ENCODE results near the gene TMEM37.

The TMEM37 gene

DNA sequence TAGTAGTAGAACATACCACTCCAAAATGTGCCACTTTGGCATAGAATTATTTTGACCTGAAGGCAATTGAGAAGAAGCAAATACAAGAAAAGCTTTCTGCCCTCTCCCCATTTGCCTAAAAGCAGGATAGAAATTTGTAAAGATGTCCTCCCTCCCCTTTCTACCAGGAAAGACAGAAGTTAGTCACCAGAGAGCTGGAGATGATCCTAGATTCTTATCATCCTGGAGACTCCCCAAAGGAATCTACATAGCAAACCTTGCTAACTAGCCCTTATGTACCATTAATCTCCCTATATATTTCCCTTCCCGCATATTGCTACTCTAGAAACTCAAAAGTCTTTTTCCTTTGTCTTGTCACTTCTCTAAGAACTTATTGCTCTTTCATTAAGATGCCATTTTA, 12.6 kb upstream of the TMEM37 start:
- DNase-seq: no peak

DNA sequence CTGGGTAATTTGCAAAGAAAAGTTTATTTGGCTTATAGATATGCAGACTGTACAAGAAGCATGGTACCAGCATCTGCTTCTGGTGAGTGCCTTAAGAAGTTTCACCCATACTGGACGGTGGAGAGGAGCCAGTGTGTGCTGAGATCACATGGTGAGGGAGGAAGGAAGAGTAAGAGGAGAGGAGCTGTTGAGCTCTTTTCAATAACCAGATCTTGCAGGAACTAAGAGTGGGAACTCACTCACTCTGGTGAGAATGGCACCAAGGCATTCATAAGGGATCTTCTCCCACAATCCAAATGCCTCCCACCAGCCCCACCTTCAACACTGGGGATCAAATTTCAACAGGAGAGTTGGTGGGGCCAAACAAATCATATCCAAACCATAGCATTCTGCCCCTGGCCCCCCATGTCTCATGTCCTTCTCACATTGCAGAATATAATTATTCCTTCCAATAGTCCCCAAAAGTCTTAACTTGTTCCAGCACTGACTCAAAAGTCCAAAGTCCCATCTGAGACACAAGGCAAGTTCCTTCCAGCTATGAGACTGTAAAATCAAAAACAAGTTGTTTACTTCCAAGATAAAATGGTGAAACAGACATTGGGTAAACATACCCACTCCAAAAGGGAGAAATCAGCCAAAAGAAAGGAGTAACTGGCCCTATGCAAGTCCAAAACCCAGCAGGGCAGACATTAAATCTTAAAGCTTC, 11.7 kb upstream of the TMEM37 start:
- no peak for DNase-seq

DNA sequence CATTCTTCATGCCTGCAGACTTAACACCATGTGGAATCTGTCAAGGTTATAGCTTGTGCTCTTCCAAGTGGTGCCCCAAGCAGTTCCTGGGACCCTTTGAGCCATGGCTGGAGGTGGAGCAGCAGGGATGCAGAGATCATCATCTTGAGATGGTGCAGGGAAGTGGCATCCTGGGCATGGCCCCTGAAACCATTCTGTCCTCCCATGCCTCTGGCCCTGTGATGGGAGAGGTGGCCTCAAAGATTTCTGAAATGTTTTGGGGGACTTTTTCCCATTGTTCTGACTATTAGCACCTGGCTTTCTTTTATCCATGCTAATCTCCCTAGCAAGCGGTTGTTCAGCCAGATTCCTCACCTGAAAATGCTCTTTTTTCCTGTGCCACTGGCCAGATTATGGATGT, 10.3 kb upstream of the TMEM37 start:
- DNase-seq: no peak

DNA sequence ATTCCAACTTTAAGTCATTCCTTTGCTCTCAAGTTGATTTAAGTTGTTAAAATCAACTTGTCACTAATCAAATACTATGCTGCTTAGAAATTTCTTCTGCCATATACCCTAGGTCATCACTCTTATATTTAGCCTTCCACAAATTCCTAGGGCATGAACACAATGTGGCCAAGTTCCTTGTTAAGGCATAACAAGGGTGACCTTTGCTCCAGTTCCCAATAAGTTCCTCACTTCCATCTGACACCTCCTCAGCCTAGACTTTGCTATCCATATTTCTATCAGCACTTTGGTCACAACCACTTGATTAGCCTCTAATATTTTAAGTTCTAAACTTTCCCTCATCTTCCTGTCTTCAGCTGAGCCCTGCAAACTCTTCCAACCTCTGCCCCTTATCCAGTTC, 9.9 kb upstream of the TMEM37 start:
- no peak for DNase-seq

DNA sequence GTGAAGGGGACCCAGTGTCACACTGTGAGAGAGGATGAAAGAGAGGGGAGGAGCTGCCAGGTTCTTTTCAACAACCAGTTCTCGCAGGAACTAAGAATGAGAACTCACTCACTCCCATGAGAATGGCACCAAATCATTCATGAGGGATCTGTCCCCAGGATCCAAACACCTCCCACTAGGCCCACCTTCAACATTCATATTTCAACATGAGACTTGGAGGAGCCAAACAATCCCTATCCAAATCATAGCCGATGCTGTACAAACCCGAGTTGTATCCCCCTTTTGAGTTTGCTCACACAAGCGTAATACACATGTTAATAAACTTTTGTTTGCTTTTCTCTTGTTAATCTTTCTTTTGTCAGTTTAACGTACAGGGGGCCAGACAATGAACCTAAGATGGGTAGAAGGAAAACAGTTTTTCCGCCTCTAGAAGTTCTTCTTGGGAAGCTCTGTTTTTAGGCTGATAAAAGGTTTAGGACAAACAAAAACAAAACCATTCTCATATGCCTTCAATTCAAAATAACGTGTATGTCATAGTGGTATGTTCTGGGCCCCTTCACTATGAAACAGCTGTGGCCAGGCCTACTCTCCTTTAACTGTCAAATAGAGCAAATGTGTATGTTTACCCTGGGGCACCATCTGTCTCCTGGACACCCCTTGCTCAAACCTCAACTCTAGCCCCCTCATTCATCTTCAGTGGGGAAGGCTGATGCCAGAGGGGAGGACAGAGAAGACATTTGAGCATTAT, 9.1 kb upstream of the TMEM37 start:
- DNase-seq: no peak

DNA sequence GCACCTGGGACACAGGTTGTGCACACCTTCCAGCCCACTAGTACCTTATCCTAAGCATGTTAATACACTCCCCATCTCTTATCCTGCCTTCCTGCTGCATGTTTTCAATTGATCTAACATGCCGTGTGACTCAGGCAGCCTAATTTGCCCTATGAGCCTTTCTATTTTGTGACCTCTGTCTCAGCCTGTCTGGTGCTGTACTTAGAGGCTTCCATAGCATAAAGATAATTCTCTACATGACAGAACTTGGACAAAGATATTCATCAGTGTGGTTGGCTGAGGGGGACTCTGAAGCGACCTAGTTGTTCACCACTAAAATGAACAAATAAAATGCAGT, 8.6 kb upstream of the TMEM37 start:
- no peak for DNase-seq

DNA sequence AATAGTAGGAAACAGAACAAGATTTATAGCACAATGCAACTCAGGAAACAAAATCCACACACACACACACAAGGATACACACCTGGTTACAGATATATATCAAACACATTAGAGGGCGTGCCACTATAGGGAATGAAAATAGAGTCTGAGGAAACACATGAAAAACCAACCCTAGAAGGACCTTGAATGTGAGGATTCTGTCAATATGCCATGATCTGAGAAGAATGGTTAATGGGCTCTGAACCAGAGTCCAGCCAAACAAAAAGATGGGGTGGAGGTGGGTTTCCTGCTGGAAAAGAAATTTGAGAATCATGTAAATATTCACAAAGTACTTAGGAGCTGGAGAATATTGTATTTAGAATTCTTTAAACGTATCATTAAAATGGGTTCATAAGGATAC, 7.8 kb upstream of the TMEM37 start:
- DNase-seq: no peak

DNA sequence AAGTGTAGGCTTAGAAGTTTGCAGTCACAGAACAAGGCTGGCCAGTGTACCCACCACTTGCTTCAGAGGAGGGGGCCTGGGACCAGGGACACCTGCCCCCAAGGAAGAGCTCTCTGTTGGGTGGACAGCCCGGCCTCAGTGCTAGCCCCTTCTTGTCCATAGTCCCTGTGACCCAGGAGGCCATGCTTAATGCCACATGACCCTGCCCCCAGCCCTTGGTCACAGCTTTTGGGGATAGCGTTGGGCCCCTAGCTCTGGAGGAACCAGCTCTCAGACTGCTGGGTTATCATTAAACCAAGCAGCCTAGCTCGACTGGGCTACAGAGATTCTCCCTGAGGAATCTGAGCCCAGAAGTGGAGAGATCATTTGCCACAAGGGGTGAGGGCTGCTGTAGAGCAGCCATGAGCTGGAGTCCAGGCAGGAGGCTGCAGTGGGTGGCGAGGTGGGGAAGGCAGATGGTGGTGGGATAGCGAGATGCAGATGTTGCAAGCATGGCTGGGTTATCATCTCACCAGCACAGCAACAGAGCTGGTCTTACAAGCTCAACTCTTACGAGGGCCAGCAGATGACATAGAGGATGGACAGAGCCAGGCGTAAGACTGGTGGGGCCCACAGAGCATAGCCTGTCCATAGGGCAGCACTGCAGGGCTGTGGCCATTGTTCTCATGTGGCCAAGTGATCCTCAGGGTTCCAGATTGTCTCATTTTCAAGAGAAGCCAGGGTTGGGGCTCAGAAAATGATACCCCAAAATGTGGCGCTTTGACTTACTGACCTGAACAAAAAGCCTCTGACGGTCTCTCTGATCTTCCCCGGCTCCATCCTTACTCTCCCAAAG, 7.2 kb upstream of the TMEM37 start:
- no peak for DNase-seq

DNA sequence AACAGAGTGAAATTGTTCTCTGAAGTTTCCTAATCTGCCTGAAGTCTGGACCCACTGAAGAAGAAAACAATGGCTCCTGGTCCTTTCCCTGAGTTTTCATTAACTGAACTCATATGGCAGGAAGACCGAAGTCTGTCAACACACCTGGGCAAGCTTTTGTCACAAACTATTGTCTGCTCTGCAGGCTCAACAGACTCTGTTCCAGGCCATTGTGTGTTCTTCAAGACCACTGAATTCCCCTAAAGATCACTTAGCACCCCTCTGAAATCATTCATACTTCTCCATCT, 6.6 kb upstream of the TMEM37 start:
- DNase-seq: no peak

DNA sequence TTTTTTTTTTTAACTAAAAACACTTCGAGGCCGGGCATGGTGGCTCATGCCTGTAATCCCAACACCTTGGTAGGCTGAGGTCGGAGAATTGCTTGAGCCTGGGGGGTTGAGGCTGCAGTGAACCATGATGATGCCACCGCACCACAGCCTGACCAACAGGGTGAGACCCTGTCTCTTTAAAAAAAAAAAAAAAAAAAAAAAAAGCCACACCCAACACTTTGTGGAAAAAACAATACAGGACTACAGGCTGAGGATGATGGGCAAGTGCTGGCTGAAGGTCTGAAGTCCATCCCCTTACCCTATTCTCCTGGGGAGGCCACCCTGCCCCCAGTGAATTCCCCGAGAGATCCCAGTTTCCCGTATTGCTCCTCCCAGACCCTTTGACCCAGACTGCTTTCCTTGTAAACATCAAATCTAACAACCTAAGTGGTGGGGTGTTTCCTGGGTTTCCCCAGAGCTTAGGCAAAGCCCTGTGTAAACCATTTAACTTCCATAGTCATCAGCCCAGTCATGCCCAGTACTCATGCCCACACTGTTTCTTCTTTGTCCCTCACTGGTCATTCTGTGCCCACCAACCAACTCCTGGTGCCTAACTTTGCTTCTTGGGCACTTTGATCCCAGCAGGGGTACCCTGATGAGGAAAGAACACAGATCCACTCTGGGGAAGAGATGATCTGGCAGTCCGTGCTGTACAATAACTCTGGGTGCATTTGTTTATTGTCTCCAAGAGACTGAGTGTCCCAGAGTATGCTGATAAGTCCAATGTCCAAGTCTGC, 5.8 kb upstream of the TMEM37 start:
- no peak for DNase-seq

DNA sequence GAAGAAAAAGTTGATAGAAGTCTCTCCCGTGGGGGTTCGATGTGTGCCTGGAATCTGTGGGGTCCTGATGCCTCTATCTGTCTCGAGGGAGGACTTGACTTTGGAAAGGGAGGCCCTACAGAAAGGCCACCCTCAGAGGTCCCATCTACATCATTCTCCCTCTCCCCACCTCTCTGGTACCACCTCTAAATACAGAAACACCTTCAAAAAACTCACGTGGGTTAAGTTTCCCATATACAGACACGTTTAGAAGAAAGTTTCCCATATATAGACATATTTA, 5.3 kb upstream of the TMEM37 start:
- no peak for DNase-seq

DNA sequence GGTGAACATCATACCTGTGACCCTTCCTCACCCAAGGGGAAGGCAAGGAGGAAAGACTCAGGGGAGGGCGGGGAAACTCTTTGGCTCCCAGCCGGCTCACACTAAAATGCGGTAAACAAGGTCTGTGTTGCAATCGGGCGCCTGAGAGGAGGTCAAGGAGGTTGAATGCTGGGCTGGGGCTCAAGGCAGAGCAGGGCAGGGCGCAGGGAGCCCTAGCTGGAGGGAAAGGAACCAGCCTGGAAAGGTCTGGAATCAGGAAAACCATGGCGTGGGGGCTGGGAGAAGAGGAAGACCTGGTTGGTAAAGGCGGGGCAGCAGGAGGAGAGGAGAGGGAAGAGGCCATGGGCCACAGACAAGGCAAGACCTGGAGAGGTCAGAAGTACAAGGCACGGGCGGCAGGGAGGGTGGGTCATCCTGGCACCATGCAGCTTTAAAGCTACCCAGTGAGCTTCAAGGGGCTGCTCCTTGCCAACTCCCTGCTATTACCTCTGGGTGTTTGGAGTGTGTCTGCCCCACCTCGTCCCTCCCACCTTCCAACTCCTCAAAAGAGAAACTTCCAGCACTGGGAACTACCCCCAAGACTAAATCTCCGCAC, 4.8 kb upstream of the TMEM37 start:
- peak; percentile 17 for DNase-seq

DNA sequence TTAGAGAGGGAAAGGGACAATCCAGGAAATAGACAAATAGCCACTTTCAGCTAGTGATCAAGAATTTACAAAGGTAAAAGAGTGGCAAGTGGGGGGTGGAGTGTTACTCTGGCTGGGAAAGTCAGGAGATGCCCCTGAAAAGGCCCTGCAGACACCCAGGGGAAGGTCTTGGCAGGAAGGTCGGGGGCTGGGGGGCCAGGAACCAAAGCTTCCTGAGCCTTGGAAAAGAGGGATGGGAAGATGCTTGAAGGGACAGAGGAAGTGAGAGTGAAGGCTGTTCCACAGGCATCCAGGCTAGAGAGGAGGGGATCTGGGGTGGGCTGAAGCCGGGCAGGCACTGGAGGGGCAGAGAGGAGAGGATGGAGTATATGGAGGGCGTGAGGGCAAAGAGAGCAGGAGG, 3.9 kb upstream of the TMEM37 start:
- no peak for DNase-seq

DNA sequence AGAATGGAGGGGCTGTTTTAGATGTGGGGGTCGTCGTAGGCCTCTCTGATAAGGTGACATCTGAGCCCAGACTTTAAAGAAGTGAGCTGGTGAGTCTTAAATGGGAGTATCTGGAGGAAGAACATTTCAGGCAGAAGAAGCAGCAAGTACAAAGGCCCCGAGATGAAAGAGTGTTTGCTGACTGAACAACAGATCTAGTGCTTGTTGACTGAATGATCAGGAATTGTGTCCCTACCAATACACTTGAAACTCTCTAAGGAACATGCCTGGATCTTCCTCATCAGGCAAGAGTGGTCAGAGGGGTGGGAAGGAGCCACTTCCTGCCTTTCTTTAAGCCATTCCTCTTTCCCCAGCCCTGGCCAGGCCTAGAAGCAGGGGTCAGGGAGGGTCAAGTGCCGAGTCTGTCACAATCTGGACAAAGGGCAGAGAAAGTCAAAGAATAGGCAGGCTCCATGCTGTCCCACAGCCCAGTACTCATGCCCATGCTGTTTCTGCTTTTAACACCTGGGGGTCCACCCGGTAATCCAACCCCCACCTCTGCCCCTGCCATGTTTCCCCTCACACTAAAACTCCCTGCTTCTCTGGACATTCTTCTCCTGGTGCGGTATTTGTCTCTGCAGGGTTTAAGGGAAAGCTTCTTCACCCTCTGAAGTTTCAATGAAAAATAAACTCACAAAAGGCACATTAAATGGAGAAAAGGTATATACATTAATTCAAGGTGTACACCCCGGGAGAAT, 3.0 kb upstream of the TMEM37 start:
- DNase-seq: no peak

DNA sequence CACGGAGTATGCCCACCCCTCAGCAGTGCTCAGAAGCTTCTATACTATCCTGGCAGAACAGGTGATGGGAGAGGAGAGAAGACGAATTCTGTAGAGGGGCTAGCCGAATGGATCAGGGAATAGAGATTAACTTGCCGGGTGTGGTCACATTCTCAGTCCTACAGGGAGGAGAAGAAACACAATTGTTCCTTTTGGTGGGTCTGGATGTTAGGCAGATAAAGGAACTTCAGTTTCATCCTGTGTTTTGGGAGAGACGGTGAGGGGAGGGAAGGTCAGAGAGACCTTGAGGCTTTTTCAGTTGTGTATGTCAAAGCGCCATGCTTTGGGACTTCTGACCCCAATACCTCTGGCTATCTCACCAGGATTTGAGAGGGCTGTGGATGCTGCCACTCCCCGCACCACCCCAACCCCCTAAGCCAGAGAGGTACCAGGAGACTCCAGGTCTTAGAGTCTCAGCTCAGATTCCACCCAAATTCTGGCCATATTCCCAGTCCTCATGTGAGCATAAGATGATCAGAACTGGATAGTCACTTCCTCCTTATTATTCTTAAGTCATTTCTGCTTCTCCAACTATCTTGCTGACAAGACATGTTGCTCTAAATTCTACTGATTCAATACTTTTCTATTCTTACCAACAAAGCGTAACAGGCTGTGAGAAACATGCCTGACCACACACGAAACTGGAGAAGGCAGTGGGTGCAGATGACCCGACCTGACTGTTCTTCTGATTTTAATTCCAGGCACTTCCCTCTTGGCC, 2.3 kb upstream of the TMEM37 start:
- no peak for DNase-seq

DNA sequence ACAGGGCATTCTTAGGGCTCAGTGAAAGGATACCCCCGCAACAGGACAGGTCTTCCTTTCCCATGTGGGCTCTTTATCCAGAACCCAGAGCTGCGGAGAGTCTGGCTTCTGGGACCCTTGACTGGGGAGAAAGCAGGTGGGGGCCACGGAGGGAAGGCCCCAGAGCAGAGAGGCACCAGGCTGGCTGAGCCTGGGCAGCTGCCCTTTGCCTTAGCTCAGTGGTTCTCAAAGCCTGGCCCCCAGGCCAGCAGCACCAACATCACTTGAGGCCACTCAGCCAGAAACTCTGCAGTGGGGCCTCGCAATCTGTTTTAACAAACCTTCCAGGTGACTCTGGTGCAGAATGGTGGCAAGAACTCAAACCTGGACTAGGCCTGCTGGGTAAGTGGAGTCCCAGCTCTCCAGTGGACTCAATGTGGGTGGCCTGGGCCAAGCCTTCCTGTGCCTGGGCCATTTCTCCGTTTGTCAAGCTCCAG, 1.6 kb upstream of the TMEM37 start:
- no peak for DNase-seq

DNA sequence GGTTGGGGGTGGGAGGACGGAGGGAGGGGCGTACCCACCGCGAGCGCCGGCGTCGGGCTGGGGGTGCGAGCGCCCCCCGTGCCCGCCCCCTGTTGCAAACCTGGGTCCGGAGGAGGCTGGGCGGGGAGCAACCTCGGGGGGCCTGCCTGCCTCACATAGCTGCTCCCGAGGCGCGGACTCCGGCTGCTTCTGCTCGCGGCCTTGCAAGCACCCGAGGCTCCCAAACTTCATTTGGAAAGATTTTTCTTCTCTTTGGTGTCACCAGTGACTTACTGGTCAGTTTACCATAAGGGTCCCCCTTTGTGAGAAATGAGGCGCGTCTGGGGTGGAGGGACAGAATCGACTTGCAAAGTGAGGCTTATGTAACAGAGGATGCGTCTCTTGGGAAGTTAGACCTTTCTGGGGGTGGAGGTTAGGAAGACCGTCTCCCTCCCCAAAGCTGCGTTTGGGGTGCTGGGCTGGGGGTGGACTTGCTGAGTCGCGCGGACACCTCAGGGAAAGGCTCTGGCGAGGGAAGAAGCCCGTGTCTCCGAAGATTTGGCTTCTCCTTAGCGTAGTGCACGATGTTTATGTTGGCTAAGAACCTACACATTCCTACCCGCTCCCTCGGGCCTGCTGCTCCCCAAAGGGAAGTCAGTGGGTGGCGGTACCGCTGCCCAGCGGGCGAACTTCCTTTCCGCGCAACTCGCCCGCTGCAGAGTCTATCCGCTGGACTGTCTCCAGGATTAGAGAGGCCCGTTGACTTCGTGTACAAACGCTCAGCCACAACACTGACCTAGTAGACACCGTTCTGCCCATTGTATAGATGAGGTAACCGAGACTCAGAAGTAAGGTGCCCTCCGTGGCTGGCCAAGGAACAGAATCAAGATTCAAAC, 559 bp downstream of the TMEM37 start:
- no peak for DNase-seq

DNA sequence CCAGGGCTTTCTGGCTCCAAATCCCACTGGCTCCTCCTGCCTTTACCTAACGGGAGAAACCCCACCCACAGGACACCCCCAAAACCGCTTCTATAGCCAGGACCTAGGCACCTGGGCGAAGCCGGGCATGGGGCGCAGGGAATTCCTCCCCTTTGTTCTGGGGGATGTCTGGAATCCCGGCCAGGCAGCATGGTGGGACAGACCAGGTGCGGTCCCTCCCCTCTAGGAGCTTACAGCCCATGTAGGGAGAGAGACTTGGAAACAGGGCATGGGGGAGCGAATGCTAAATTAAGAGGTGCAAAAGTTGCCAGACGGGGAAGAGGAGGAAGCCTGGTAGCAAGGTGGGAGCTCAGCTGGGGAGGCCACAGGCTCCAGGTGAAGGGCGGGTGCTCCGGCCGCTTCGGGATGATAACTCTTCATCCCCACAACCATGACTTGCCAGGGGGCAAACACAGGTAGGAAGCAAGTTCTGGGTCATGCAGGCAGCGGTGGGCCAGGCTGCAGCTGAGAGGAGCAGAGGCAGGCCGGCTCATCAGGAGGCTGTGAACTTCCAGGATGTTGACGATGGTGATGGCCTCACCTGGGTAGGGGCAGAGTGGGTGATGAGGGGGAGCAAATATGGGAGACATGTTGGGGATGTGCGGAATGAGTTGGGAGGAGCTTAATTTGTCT, 1.3 kb downstream of the TMEM37 start:
- DNase-seq: no peak

DNA sequence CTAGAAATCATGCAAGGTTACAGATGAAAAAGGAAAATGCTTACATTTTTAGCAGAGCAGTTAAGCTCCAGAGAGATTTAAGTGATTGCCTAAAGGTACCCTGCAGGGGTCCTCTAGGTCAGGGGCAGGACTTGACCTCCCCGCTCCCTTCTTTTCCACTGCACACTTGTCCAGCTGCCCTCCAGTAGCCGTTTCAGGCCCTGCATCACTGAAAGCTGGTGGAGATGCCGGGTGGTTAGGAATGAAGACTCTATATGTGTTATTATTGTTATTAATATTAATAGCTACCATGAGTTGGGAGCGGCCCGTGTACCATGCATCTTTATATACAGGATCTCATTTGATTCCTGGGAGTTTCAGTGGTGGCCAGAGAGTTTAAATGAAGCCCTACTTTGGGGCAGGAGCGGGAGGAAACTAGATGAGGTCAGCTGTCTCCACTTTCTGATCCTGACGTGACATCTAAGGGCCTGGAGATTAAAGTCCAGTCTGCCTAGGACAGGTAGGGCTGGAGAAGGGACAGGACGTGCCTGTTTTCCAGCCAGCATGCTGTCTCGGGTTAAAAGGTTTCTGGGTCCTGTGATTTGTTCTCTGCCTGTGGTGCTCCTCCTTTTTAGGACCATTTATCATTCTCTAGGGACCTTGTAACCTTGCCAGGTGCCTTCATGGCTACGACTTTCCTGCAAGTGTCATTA, 2.1 kb downstream of the TMEM37 start:
- no peak for DNase-seq
